ENCODE data around the gene PLET1. TPM values are rescaled to one million over a fixed set of nuclear protein-coding genes. Genes with fewer than 3 reads are reported as not detected.

PLET1 gene
- total RNA-seq (ENCODE audit: unreplicated experiment) = not detected
- long read RNA-seq = 0 reads

- H3K27ac Mint-ChIP-seq (ENCODE audit: unreplicated experiment) = no peak within 1 kb of the TSS
- H3K27me3 Mint-ChIP-seq (ENCODE audit: unreplicated experiment) = peaks cover 6% of the 10 kb centered on the region
- no peaks in the 10 kb centered on the region for H3K36me3 Mint-ChIP-seq (ENCODE audit: unreplicated experiment)
- H3K9me3 Mint-ChIP-seq (ENCODE audit: unreplicated experiment) = peaks cover 2% of the 10 kb centered on the region
- DNase-seq = no peak
- peaks cover 4% of the 10 kb centered on the region for H3K4me1 Mint-ChIP-seq (ENCODE audit: low read depth, unreplicated experiment)
- H3K4me3 Mint-ChIP-seq (ENCODE audit: unreplicated experiment) = no peak within 1 kb of the TSS
- no peak for TF ChIP-seq CTCF (IDR thresholded peaks at IDR 0.05; ENCODE audit: partially characterized antibody, unreplicated experiment)
Measured at GRCh38 chr11:112260490-112260889, at the start of gene PLET1. Gene PLET1 (minus strand): TSS chr11:112260860. CDS start chr11:112260589, 271 bp downstream.

- no peak overlapping the region for H3K27ac Mint-ChIP-seq (ENCODE audit: unreplicated experiment)
- no peaks in the 10 kb centered on the region for H3K4me1 Mint-ChIP-seq (ENCODE audit: low read depth, unreplicated experiment)
- no peaks in the 10 kb centered on the region for H3K36me3 Mint-ChIP-seq (ENCODE audit: unreplicated experiment)
- H3K4me3 Mint-ChIP-seq (ENCODE audit: unreplicated experiment) = no peak overlapping the region
- no peaks in the 10 kb centered on the region for H3K9me3 Mint-ChIP-seq (ENCODE audit: unreplicated experiment)
- peaks cover 1% of the 10 kb centered on the region for H3K27me3 Mint-ChIP-seq (ENCODE audit: unreplicated experiment)
- DNase-seq = no peak
- TF ChIP-seq CTCF (IDR thresholded peaks at IDR 0.05; ENCODE audit: partially characterized antibody, unreplicated experiment) = no peak
Measured at GRCh38 chr11:112310419-112310818, 49.8 kb upstream of the PLET1 start.

- Mint-ChIP-seq H3K9me3 (ENCODE audit: unreplicated experiment) (no peaks in the 10 kb centered on the region), H3K27me3 (ENCODE audit: unreplicated experiment) (peaks cover 1% of the 10 kb centered on the region), H3K4me3 (ENCODE audit: unreplicated experiment) (no peak overlapping the region), H3K27ac (ENCODE audit: unreplicated experiment) (no peak overlapping the region), H3K36me3 (ENCODE audit: unreplicated experiment) (no peaks in the 10 kb centered on the region), H3K4me1 (ENCODE audit: low read depth, unreplicated experiment) (no peaks in the 10 kb centered on the region)
- no peak for TF ChIP-seq CTCF (IDR thresholded peaks at IDR 0.05; ENCODE audit: partially characterized antibody, unreplicated experiment)
- no peak for DNase-seq
Measured at GRCh38 chr11:112308651-112309050, 48.0 kb upstream of the PLET1 start.

GRCh38 chr11:112307616-112308015 lies 47.0 kb upstream of the PLET1 start:
- no peaks in the 10 kb centered on the region for H3K4me1 Mint-ChIP-seq (ENCODE audit: low read depth, unreplicated experiment)
- H3K36me3 Mint-ChIP-seq (ENCODE audit: unreplicated experiment) = no peaks in the 10 kb centered on the region
- no peaks in the 10 kb centered on the region for H3K9me3 Mint-ChIP-seq (ENCODE audit: unreplicated experiment)
- no peak for DNase-seq
- TF ChIP-seq CTCF (IDR thresholded peaks at IDR 0.05; ENCODE audit: partially characterized antibody, unreplicated experiment) = no peak
- H3K27me3 Mint-ChIP-seq (ENCODE audit: unreplicated experiment) = peaks cover 1% of the 10 kb centered on the region
- no peak overlapping the region for H3K4me3 Mint-ChIP-seq (ENCODE audit: unreplicated experiment)
- no peak overlapping the region for H3K27ac Mint-ChIP-seq (ENCODE audit: unreplicated experiment)

GRCh38 chr11:112306230-112306629 lies 45.6 kb upstream of the PLET1 start:
- Mint-ChIP-seq H3K27me3 (ENCODE audit: unreplicated experiment) (peaks cover 1% of the 10 kb centered on the region), H3K27ac (ENCODE audit: unreplicated experiment) (no peak overlapping the region), H3K9me3 (ENCODE audit: unreplicated experiment) (no peaks in the 10 kb centered on the region), H3K4me1 (ENCODE audit: low read depth, unreplicated experiment) (no peaks in the 10 kb centered on the region), H3K4me3 (ENCODE audit: unreplicated experiment) (no peak overlapping the region), H3K36me3 (ENCODE audit: unreplicated experiment) (no peaks in the 10 kb centered on the region)
- DNase-seq = no peak
- no peak for TF ChIP-seq CTCF (IDR thresholded peaks at IDR 0.05; ENCODE audit: partially characterized antibody, unreplicated experiment)

Data from glutamatergic neuron (in vitro differentiated cells).